K562 (cell line): ENCODE data around the gene DNAJC18. TPM values are rescaled to one million over a fixed set of nuclear protein-coding genes. Genes with fewer than 3 reads are reported as not detected.
A peak's percentile ranks its signal among the peaks of the same experiment; 100 is the strongest.

Source experiments
- ATAC-seq: fragments of 200-7000 bp; cut with Tn5 transposase; 3 replicates; pipeline ENCODE4 v1.9.1; 2020; ENCODE audit warnings: moderate library complexity
- BruUV-seq: library from RNA; stranded (reverse); fragments of 400-500 nt; replicated peaks from 2 replicates; lab custom pipeline; 2021; lab: Mats Ljungman, UMichigan
- CTCF ChIA-PET: fragments of 300-600 bp; formaldehyde crosslinking; extraction: SDS; loops from one replicate; lab custom pipeline; 2021; ENCODE audit warnings: low intra/inter-chr PET ratio; lab: Yijun Ruan, JAX
- POLR2A ChIA-PET: fragments of 300-600, 350-650 bp; sonication (Branson Sonifier 250); formaldehyde crosslinking; extraction: SDS; loops from one replicate; lab custom pipeline; 2021; ENCODE audit warnings: antibody characterized with exemption, inconsistent platforms; lab: Yijun Ruan, JAX
- DNase-seq, 4 experiments: peaks; one replicate each; pipeline versions ENCODE4 v3.0.0 to v3.0.0-alpha.2; 2011 to 2018; ENCODE audit warnings: low spot score in 3 of 4, mixed read lengths in 3 of 4; ENCODE audit errors: extremely low read depth in 1 of 4
- FAIRE-seq: peaks from 2 replicates; lab custom pipeline; 2011; peaks lifted over from hg19 to GRCh38; lab: Jason Lieb, UNC
- H2AFZ ChIP-seq: 2 replicates; pipeline ENCODE4 v1.6.0; 2011; ENCODE audit warnings: low read depth, low read length, control low read depth, inconsistent platforms
- H3K27ac ChIP-seq: fragments of 200-600 bp; 3 replicates; pipeline ENCODE4 v1.8.0; 2011; ENCODE audit warnings: low read depth, mild to moderate bottlenecking, control low read depth, inconsistent platforms, low read length, moderate library complexity, mixed read lengths; ENCODE audit errors: extremely low read depth
- H3K27me3 ChIP-seq, 2 experiments: fragments of 300-600 bp in 1 of 2; 2 replicates in 1 of 2; 3 replicates in 1 of 2; pipeline versions ENCODE4 v1.6.0 to v1.8.0; 2011; ENCODE audit warnings: inconsistent platforms in 2 of 2, low read length in 2 of 2, mild to moderate bottlenecking in 1 of 2, mixed read lengths in 1 of 2, moderate library complexity in 1 of 2; ENCODE audit not compliant: control insufficient read depth in 2 of 2, insufficient read depth in 2 of 2
- H3K36me3 ChIP-seq: fragments of 300-600 bp; 3 replicates; pipeline ENCODE4 v1.8.0; 2011; ENCODE audit warnings: mild to moderate bottlenecking, low read length, inconsistent platforms; ENCODE audit not compliant: control insufficient read depth, insufficient read depth
- H3K4me1 ChIP-seq, 2 experiments: fragments of 200-600 bp in 1 of 2; replicated peaks in 1 of 2; 2 replicates in 1 of 2; 3 replicates in 1 of 2; pipeline versions ENCODE4 v1.5.1 to v1.8.0; 2011; ENCODE audit warnings: inconsistent platforms in 2 of 2, low read length in 2 of 2, mild to moderate bottlenecking in 1 of 2, mixed read lengths in 1 of 2, moderate library complexity in 1 of 2; ENCODE audit not compliant: control insufficient read depth in 2 of 2, insufficient read depth in 2 of 2
- H3K4me2 ChIP-seq: 2 replicates; pipeline ENCODE4 v1.6.1; 2011; ENCODE audit warnings: low read length, control low read depth, inconsistent platforms, mixed read lengths; ENCODE audit not compliant: insufficient read depth
- H3K4me3 ChIP-seq: fragments of 200-600 bp; sonication (generic), shearing (Covaris generic); 2 replicates; pipeline ENCODE4 v1.5.1; 2016; ENCODE audit warnings: control low read depth, inconsistent platforms
- H3K79me2 ChIP-seq: fragments of 200-600 bp; 3 replicates; pipeline ENCODE4 v1.8.0; 2011; ENCODE audit warnings: low read length, inconsistent platforms; ENCODE audit not compliant: control insufficient read depth, insufficient read depth
- H3K9ac ChIP-seq, 2 experiments: 2 replicates each; pipeline versions ENCODE4 v1.6.0 to v1.6.1; 2011; ENCODE audit warnings: low read depth in 2 of 2, low read length in 2 of 2, control low read depth in 1 of 2, inconsistent platforms in 1 of 2, mild to moderate bottlenecking in 1 of 2, mixed read lengths in 1 of 2; ENCODE audit not compliant: insufficient read depth in 1 of 2
- H3K9me1 ChIP-seq: one replicate; pipeline ENCODE4 v1.6.0; 2011; ENCODE audit warnings: inconsistent platforms, mild to moderate bottlenecking, low read length, moderate library complexity; ENCODE audit not compliant: control insufficient read depth, insufficient read depth
- H3K9me3 ChIP-seq: replicated peaks from 2 replicates; pipeline ENCODE4 v1.5.1; 2011; ENCODE audit warnings: low read depth, low read length, inconsistent platforms; ENCODE audit not compliant: control insufficient read depth, insufficient read depth
- H4K20me1 ChIP-seq: replicated peaks from 2 replicates; pipeline ENCODE4 v1.6.1; 2011; ENCODE audit warnings: low read length, inconsistent platforms, mixed read lengths; ENCODE audit not compliant: control insufficient read depth, insufficient read depth
- BCOR ChIP-seq: fragments of 450-650 bp; IDR thresholded peaks from 2 replicates; pipeline ENCODE4 v1.6.1; 2016
- MEF2A ChIP-seq: IDR thresholded peaks from 2 replicates; pipeline ENCODE4 v1.6.1; 2011; ENCODE audit warnings: low read depth, mild to moderate bottlenecking, low read length, moderate library complexity; ENCODE audit not compliant: control insufficient read depth
- NR3C1 ChIP-seq: sonication (generic); formaldehyde crosslinking; IDR thresholded peaks from 2 replicates; pipeline ENCODE4 v1.8.1; 2022; ENCODE audit warnings: missing genetic modification reagents
- WGBS: fragments of 100-300 bp; shearing (Covaris generic); methylation state at CpG from one replicate; pipeline ENCODE4 v1.1.6; 2016; ENCODE audit warnings: low coverage, mixed read lengths; ENCODE audit not compliant: insufficient coverage; ENCODE audit errors: missing lambda C conversion rate; 5-methylcytosine and 5-hydroxymethylcytosine counted together
- in situ Hi-C: fragments of 300-500 bp; cut with MboI; formaldehyde crosslinking; loops from 4 replicates; pipeline ENCODE4 v1.15.0; 2018; ENCODE audit warnings: inconsistent platforms, mixed read lengths
- intact Hi-C: fragments of 100-400 bp; cut with micrococcal nuclease; formaldehyde crosslinking; loops from 2 replicates; pipeline ENCODE4 v1.14.2; 2022
- polyA plus RNA-seq, 8 experiments: library from polyadenylated mRNA; depleted of rRNA in 4 of 8; stranded (reverse) in 5 of 8; unstranded in 3 of 8; fragments of >200 nt; fragmentation: Nextera tagmentation in 2 of 8; fragmentation: Illumina TruSeq in 1 of 8; extraction: Ambion mirVana in 2 of 8; extraction: Trizol in 1 of 8; gene quantifications; 2 replicates each; pipeline versions ENCODE4 v1.2.1 to v1.2.3, GENCODE V29; 2011 to 2014; ENCODE audit warnings: inconsistent platforms in 1 of 8, missing spikeins in 1 of 8
- total RNA-seq, 7 experiments: library from RNA; depleted of rRNA in 6 of 7; stranded (reverse); fragments of >200 nt in 6 of 7; fragmentation: Illumina TruSeq in 2 of 7; extraction: Trizol in 2 of 7; gene quantifications; 2 replicates each; pipeline versions ENCODE4 v1.2.1 to v1.2.3, GENCODE V29; 2011 to 2021; ENCODE audit warnings: low replicate concordance in 1 of 7
- TF ChIP-seq, protein P1 (sequence below): fragments of 150-350 bp; conservative IDR thresholded peaks from 2 replicates; pipeline ENCODE4 v1.6.1; 2014; ENCODE audit warnings: low read length

Gene DNAJC18
- total and polyA plus RNA-seq, 9 of the 15 experiments (the other 6 are each of a cell fraction or from before 2014, with no cell fraction given): 1.5 to 13.3 (median 7.5) TPM

DNA sequence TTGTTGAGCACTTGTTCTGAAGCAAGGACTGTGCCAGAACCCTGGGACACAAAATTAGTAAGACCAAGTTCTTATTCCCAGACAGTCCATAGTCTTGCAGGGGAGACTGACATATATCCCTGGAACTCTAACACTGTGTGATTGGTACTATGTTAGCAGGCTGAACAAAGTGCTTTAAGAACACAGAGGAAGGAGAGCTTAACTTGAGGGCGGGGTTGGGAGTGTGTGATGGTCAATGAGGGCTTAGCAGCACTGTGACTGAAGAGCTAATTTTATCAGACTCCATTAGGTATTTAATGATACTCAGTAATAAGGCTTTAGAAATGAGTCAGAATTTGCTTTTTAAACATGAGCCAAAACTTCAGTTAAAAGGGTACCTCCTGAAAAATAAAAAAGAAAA lies 20.5 kb downstream of the DNAJC18 start (continued):
- TF ChIP-seq, protein P1, sequence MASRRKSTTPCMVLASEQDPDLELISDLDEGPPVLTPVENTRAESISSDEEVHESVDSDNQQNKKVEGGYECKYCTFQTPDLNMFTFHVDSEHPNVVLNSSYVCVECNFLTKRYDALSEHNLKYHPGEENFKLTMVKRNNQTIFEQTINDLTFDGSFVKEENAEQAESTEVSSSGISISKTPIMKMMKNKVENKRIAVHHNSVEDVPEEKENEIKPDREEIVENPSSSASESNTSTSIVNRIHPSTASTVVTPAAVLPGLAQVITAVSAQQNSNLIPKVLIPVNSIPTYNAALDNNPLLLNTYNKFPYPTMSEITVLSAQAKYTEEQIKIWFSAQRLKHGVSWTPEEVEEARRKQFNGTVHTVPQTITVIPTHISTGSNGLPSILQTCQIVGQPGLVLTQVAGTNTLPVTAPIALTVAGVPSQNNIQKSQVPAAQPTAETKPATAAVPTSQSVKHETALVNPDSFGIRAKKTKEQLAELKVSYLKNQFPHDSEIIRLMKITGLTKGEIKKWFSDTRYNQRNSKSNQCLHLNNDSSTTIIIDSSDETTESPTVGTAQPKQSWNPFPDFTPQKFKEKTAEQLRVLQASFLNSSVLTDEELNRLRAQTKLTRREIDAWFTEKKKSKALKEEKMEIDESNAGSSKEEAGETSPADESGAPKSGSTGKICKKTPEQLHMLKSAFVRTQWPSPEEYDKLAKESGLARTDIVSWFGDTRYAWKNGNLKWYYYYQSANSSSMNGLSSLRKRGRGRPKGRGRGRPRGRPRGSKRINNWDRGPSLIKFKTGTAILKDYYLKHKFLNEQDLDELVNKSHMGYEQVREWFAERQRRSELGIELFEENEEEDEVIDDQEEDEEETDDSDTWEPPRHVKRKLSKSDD: no peak
- no peak for TF ChIP-seq NR3C1 (CRISPR knock-in tag)

DNA sequence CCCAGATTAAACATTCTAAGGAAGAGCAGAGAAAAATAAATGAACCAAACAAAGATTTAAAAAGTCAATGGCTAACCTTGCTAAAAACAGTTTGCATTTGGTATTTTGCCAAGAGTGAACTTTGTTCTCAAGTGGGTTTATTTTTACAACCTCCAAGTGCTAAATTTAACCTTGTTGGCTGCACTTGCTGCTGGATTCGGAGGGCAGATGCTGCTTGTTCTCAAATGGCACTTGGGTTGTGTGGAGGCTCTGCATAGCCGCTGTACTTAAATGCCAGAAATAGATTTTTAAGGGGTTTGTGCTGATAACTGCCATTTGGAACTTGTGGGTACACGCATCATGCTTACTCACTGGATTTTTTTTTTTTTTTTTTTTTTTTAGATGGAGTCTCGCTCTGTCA lies 22.1 kb downstream of the DNAJC18 start:
- in situ Hi-C loops: loop anchor here (10.0 kb wide), 1 partner anchor 348 kb away; no protein-coding TSS in a partner anchor
- ATAC-seq: no peak

More for the DNA sequence above, 22.1 kb downstream of the DNAJC18 start:
- no TSS peak for BruUV-seq
- no peaks in the 10 kb centered on the region for H4K20me1 ChIP-seq
- no peak overlapping the region for H2AFZ ChIP-seq
- H3K9ac ChIP-seq: no peak overlapping the region
- ChIA-PET POLR2A (interaction anchor here (0.9 kb wide), 1 partner anchor 9 kb away, joined by 4 read pairs; no protein-coding TSS in a partner anchor), CTCF (interaction anchor here (0.7 kb wide), 1 partner anchor 1797 kb away, joined by 4 read pairs; no protein-coding TSS in a partner anchor)
- peaks cover 4 to 13% of the 10 kb centered on the region in 2 experiments for H3K4me1 ChIP-seq
- no peaks in the 10 kb centered on the region for H3K9me3 ChIP-seq
- no peak overlapping the region for H3K27ac ChIP-seq
- intact Hi-C loops: loop anchor here (5.0 kb wide), 1 partner anchor 130 kb away; no protein-coding TSS in a partner anchor
- DNase-seq: no peak
- no peak overlapping the region for H3K4me2 ChIP-seq
- no peaks in the 10 kb centered on the region for H3K36me3 ChIP-seq
- H3K4me3 ChIP-seq: no peak overlapping the region
- no peak for FAIRE-seq
- WGBS: 49% methylated on average over 3 of the region's 4 CpGs
- H3K9me1 ChIP-seq: no peaks in the 10 kb centered on the region
- no peaks in the 10 kb centered on the region for H3K79me2 ChIP-seq
- TF ChIP-seq BCOR (no peak), MEF2A (peak; percentile 42; the same call in 1 of the 2 replicates)
- H3K27me3 ChIP-seq: no peaks in the 10 kb centered on the region
